HTR-8/SVneo (cell line): ENCODE results near the gene PHLDA1.
"Not testable (repeated sequence)": the region's sequence is repeated elsewhere in the genome, so short reads cannot be mapped to it uniquely, and the experiment has no call there.

Experiments
- DNase-seq: peaks from one replicate; pipeline ENCODE4 v3.0.0; 2011; ENCODE audit warnings: low spot score, mixed read lengths; ENCODE audit not compliant: insufficient read length
- FAIRE-seq: peaks from 2 replicates; lab custom pipeline; 2011; peaks lifted over from hg19 to GRCh38; lab: Jason Lieb, UNC

PHLDA1 gene

GRCh38 chr12:75991753-75992152, 39.8 kb downstream of the PHLDA1 start:
- FAIRE-seq (no peak), DNase-seq (no peak)

GRCh38 chr12:75990189-75990912, 41.2 kb downstream of the PHLDA1 start:
- FAIRE-seq: no peak
- DNase-seq: no peak

- FAIRE-seq: not testable (repeated sequence)
Observed at GRCh38 chr12:75987709-75988108, 43.9 kb downstream of the PHLDA1 start.

GRCh38 chr12:75986001-75986746, 45.4 kb downstream of the PHLDA1 start:
- DNase-seq (no peak), FAIRE-seq (no peak)

More at GRCh38 chr12:75987709-75988108, 43.9 kb downstream of the PHLDA1 start:
- not testable (repeated sequence) for DNase-seq

- DNase-seq (no peak), FAIRE-seq (no peak)
Observed at GRCh38 chr12:75985566-75985965, 46.0 kb downstream of the PHLDA1 start.

- no peak for FAIRE-seq
- no peak for DNase-seq
Observed at GRCh38 chr12:75984577-75985182, 46.9 kb downstream of the PHLDA1 start.

GRCh38 chr12:75983851-75984250, 47.7 kb downstream of the PHLDA1 start:
- DNase-seq, FAIRE-seq: not testable (repeated sequence)

- no peak for FAIRE-seq
- DNase-seq: no peak
Observed at GRCh38 chr12:75982979-75983660, 48.5 kb downstream of the PHLDA1 start.

- FAIRE-seq (no peak), DNase-seq (no peak)
Observed at GRCh38 chr12:75982169-75982564, 49.4 kb downstream of the PHLDA1 start.

- FAIRE-seq (no peak), DNase-seq (no peak)
Observed at GRCh38 chr12:75981247-75982168, 50.1 kb downstream of the PHLDA1 start.

- no peak for FAIRE-seq
Observed at GRCh38 chr12:75979181-75979580, 52.4 kb downstream of the PHLDA1 start.

GRCh38 chr12:75978677-75979076, 52.9 kb downstream of the PHLDA1 start:
- DNase-seq (no peak), FAIRE-seq (no peak)

More at GRCh38 chr12:75979181-75979580, 52.4 kb downstream of the PHLDA1 start:
- DNase-seq: peak; percentile 13

GRCh38 chr12:75977952-75978671, 53.5 kb downstream of the PHLDA1 start:
- DNase-seq: peak; percentile 85
- peak; percentile 20 for FAIRE-seq

- DNase-seq (no peak), FAIRE-seq (no peak)
Observed at GRCh38 chr12:75977590-75977951, 54.0 kb downstream of the PHLDA1 start.

- FAIRE-seq: no peak
- no peak for DNase-seq
Observed at GRCh38 chr12:75976913-75977312, 54.7 kb downstream of the PHLDA1 start.

- FAIRE-seq (no peak), DNase-seq (no peak)
Observed at GRCh38 chr12:75976113-75976512, 55.5 kb downstream of the PHLDA1 start.

GRCh38 chr12:75975702-75976101, 55.9 kb downstream of the PHLDA1 start:
- FAIRE-seq (no peak), DNase-seq (no peak)
